Non-pigmented ciliary epithelial cell (primary cell): ENCODE data around the gene DFFB.
"Not testable (repeated sequence)": the region's sequence is repeated elsewhere in the genome, so short reads cannot be mapped to it uniquely, and the experiment has no call there.

Experiments
- DNase-seq: peaks from one replicate; pipeline ENCODE4 v3.0.0-alpha.2; 2010; ENCODE audit warnings: low read depth

The DFFB gene

GRCh38 chr1:3910049-3910731 is 52.9 kb downstream of the DFFB start:
- no peak for DNase-seq

GRCh38 chr1:3910857-3911845 is 53.9 kb downstream of the DFFB start:
- no peak for DNase-seq

GRCh38 chr1:3911981-3912808 is 54.9 kb downstream of the DFFB start:
- DNase-seq: no peak

GRCh38 chr1:3912809-3913685 is 55.8 kb downstream of the DFFB start:
- DNase-seq: no peak

GRCh38 chr1:3914331-3914851 is 57.1 kb downstream of the DFFB start:
- DNase-seq: no peak

GRCh38 chr1:3914911-3915310 is 57.6 kb downstream of the DFFB start:
- DNase-seq: no peak

- DNase-seq: no peak
Observed at GRCh38 chr1:3915551-3916121, 58.4 kb downstream of the DFFB start.

GRCh38 chr1:3917761-3918160 is 60.5 kb downstream of the DFFB start:
- no peak for DNase-seq

GRCh38 chr1:3918359-3918758 is 61.1 kb downstream of the DFFB start:
- not testable (repeated sequence) for DNase-seq

GRCh38 chr1:3918966-3919611 is 61.8 kb downstream of the DFFB start:
- DNase-seq: no peak

GRCh38 chr1:3919706-3920105 is 62.4 kb downstream of the DFFB start:
- no peak for DNase-seq

- DNase-seq: no peak
Observed at GRCh38 chr1:3921765-3922164, 64.5 kb downstream of the DFFB start.

GRCh38 chr1:3922201-3922725 is 65.0 kb downstream of the DFFB start:
- no peak for DNase-seq

GRCh38 chr1:3922851-3923250 is 65.6 kb downstream of the DFFB start:
- no peak for DNase-seq

GRCh38 chr1:3923378-3924185 is 66.3 kb downstream of the DFFB start:
- DNase-seq: no peak

GRCh38 chr1:3924186-3924824 is 67.0 kb downstream of the DFFB start:
- no peak for DNase-seq

- DNase-seq: no peak
Observed at GRCh38 chr1:3924825-3925220, 67.5 kb downstream of the DFFB start.

- no peak for DNase-seq
Observed at GRCh38 chr1:3925256-3925655, 68.0 kb downstream of the DFFB start.

GRCh38 chr1:3925762-3926161 is 68.5 kb downstream of the DFFB start:
- no peak for DNase-seq
